SU-DHL-6 (cell line): ENCODE measurements around the gene EN2.

Source experiments
- CTCF ChIP-seq: fragments of 200-600 bp; sonication (generic); IDR thresholded peaks from one replicate; pipeline ENCODE4 v1.5.1; 2017; ENCODE audit warnings: antibody characterized with exemption, mild to moderate bottlenecking, low read length, moderate library complexity; ENCODE audit not compliant: insufficient read depth, poor library complexity, severe bottlenecking
- EZH2phosphoT487 ChIP-seq: fragments of 200-600 bp; sonication (generic), shearing (Covaris generic); conservative IDR thresholded peaks from 2 replicates; pipeline ENCODE4 v1.6.1; 2018; ENCODE audit warnings: mild to moderate bottlenecking, antibody characterized with exemption, low read length, moderate library complexity, mixed read lengths

DNA sequence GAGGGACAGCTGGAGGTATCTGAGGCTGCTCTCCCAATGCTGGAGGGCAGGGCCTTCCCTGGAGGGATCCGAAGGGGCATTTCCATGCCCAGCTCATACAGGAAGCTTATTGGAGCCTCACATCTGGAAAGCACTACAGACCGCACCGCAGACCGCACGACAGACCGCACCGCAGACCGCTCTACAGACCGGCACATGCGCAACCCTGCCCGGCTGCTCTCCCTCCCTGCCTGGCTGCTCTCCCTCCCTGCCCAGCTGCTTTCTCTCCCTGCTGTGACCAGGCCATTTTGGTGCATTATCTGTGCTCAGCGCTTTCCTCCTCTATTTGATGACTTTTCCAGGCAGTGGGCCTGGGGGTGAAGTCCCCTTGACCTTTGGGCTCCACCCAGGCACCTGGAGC, 39.6 kb upstream of the EN2 start:
- TF ChIP-seq CTCF (no peak), EZH2phosphoT487 (no peak)
